Ectodermal cell (in vitro differentiated cells): ENCODE results near the gene NELFB.

Source experiments
- H3K27ac ChIP-seq: 2 replicates; pipeline ENCODE4 v1.7.0; 2013; ENCODE audit warnings: mild to moderate bottlenecking, low read depth, low read length; ENCODE audit not compliant: insufficient read depth, poor library complexity, severe bottlenecking
- H3K27me3 ChIP-seq: 2 replicates; pipeline ENCODE4 v1.7.0; 2013; ENCODE audit warnings: mild to moderate bottlenecking, low read length; ENCODE audit not compliant: insufficient read depth, control insufficient read depth, poor library complexity, severe bottlenecking
- H3K36me3 ChIP-seq: one replicate; pipeline ENCODE4 v1.7.0; 2013; ENCODE audit warnings: low read length; ENCODE audit not compliant: control insufficient read depth, insufficient read depth
- H3K4me1 ChIP-seq: one replicate; pipeline ENCODE4 v1.7.0; 2013; ENCODE audit warnings: low read length; ENCODE audit not compliant: control insufficient read depth, insufficient read depth
- H3K4me3 ChIP-seq: 2 replicates; pipeline ENCODE4 v1.7.0; 2013; ENCODE audit warnings: low read depth, low read length, control low read depth; ENCODE audit not compliant: insufficient read depth
- H3K9me3 ChIP-seq: 2 replicates; pipeline ENCODE4 v1.7.0; 2013; ENCODE audit warnings: mild to moderate bottlenecking, low read length, moderate library complexity; ENCODE audit not compliant: control insufficient read depth
- WGBS, 2 experiments: methylation state at CpG; one replicate each; pipeline ENCODE4 v1.1.7; 2013; ENCODE audit warnings: missing lambda C conversion rate in 2 of 2; 5-methylcytosine and 5-hydroxymethylcytosine counted together

Gene NELFB

GRCh38 chr9:137217276-137218211, 37.6 kb upstream of the NELFB start:
- H3K9me3 ChIP-seq = no peaks in the 10 kb centered on the region
- peaks cover 15% of the 10 kb centered on the region for H3K27me3 ChIP-seq
- H3K27ac ChIP-seq = no peak overlapping the region
- H3K4me1 ChIP-seq = no peaks in the 10 kb centered on the region
- no peak overlapping the region for H3K4me3 ChIP-seq
- peaks cover 10% of the 10 kb centered on the region for H3K36me3 ChIP-seq
- WGBS, 2 experiments = 61 to 62% methylated on average over 36 of the region's 36 CpGs

DNA sequence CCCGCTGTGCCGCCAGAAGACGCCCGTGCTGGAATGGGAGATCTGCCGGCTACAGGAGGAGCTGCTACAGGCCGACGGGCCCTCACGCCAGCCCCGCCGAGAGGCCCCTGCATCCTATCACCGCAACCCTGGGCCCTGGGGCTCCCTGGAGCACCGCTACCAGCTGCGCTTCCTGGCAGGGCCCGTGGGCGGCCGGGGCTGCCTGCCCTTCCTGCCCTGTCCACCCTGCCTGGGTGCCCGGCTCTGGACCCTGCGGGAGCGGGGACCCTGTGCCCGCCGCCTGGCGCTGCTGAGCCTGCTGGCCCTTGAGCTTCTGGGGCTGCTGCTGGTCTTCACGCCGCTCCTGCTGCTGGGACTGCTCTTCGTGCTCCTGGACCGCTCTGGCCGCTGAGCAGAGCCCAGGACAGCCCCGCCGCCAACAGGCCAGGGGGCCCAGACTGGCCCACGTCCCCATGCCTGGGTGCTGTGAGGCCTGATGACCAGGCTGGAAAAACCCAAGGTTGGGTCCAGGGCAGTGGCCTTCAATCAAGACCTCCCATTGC, 36.8 kb upstream of the NELFB start:
- peaks cover 10% of the 10 kb centered on the region for H3K36me3 ChIP-seq
- H3K27ac ChIP-seq = no peak overlapping the region
- H3K27me3 ChIP-seq = peaks cover 22% of the 10 kb centered on the region
- WGBS, 2 experiments = 95 to 96% methylated on average over 30 of the region's 30 CpGs
- no peaks in the 10 kb centered on the region for H3K9me3 ChIP-seq
- H3K4me1 ChIP-seq = no peaks in the 10 kb centered on the region
- no peak overlapping the region for H3K4me3 ChIP-seq

DNA sequence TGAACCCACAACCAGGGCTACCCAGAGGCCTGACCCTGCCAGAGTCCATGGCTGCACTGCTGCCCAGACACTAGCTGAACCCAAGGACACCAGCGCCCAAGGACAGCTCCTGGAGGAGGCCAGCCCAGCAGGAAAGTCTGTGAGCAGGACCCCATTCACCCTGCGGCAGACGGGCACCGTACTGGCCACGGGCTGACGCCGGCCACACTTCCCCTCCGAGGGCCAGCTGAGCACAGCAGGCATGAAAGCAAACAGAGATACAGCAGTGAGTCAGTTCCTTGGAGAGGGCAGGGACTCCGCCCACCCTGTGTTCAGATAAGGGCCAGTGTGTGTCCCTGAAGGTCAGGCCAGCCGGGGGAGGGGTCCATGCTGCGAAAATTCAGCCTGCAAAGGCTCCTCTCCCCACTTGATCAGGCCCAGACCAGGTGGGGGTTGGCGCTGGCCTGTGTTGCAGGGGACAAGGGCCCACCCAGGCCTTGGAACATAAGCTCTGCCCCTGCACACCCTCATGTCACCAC, 36.3 kb upstream of the NELFB start:
- H3K9me3 ChIP-seq = no peaks in the 10 kb centered on the region
- H3K4me1 ChIP-seq = no peaks in the 10 kb centered on the region
- H3K4me3 ChIP-seq = no peak overlapping the region
- 71 to 82% methylated on average over 12 of the region's 12 CpGs for WGBS, 2 experiments
- no peak overlapping the region for H3K27ac ChIP-seq
- peaks cover 10% of the 10 kb centered on the region for H3K36me3 ChIP-seq
- peaks cover 22% of the 10 kb centered on the region for H3K27me3 ChIP-seq

DNA sequence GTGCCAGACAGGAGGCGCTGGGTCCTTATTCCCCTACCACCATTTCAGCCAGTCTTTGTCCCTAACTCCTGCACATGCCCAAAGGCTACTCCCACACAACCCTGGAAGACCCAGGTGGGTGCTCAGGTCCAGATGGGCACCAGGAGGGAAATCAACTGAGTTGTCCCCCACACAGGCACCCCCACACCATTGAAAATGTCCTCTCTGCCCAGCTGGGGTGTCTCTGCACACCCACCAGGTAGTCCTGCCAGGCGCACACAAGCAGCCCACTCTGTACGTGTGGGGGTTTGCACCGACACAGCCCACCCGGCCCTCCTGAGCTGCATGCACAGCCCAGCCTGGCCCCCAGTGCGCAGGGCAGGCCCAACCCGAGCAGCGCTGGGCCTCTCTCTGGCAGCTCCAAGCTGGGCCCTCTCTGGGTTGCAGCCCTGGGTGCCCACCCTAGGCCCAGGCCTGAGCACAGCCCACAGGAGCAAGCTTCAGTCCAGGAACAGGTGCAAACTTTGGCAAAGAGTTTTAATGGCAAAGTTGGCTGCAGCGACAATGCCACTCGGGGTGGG, 35.3 kb upstream of the NELFB start:
- H3K4me1 ChIP-seq = no peaks in the 10 kb centered on the region
- peaks cover 22% of the 10 kb centered on the region for H3K27me3 ChIP-seq
- peaks cover 5% of the 10 kb centered on the region for H3K36me3 ChIP-seq
- H3K4me3 ChIP-seq = no peak overlapping the region
- H3K9me3 ChIP-seq = no peaks in the 10 kb centered on the region
- no peak overlapping the region for H3K27ac ChIP-seq
- 95 to 96% methylated on average over 10 of the region's 10 CpGs for WGBS, 2 experiments

DNA sequence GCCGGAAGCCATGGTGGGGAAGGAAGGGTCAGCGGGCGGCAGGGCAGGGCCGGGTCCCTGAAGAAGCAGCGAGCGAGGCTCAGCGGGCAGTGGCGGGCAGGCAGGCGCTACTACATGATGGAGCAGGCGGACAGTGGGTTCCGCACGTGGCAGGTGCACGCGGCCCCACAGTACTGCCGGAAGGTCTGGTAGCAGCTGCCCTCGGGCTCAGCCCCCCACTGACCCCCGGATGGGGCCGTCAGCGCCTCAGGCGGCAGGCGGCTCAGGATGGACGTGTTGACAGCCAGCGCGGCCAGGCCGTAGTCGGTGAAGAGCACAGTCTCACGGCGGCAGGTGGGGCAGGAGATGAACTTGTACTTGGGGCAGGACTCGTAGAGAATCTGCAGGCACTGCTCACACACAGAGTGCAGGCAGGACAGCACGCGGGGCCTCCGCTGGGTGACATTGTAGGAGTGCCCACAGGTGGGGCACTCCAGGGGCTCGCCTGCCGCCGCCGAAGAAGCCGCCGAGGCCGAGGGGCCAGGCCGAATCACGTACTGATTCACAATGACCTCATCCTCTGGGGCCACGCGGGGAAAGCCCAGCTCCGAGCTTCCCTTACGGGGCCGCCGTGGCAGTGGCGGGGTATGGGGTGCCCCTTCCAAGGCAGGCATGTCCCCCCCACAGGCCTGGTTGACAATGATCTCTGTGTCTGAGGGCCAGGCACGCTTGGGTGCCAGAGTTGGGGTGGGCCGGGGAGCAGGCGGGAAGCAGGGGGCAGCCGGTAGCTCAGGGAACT, 34.6 kb upstream of the NELFB start:
- H3K4me1 ChIP-seq = no peaks in the 10 kb centered on the region
- H3K27ac ChIP-seq = no peak overlapping the region
- peaks cover 1% of the 10 kb centered on the region for H3K36me3 ChIP-seq
- H3K9me3 ChIP-seq = no peaks in the 10 kb centered on the region
- H3K27me3 ChIP-seq = peaks cover 22% of the 10 kb centered on the region
- H3K4me3 ChIP-seq = no peak overlapping the region
- 93% methylated on average over 52 of the region's 52 CpGs for WGBS, 2 experiments

DNA sequence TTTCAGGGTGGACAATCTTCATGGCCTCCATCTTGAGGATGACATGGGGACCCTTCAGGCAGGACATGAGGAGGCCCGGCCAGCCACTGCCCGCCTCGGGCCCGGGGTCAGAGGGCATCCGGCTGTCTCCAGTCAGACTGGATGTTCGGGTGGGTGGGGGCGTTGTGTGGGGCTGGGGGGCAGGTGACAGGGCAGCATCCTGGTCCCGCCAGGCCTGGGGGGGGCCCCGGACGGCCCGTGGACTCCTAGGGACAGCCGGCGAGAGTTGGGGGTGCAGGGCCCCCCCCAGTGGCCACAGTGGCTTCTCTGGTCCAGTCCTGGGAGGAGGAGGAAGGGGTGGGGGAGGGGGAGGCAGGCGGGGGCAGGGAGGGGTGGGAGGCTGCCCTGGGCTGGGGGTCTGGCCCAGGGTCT, 34.0 kb upstream of the NELFB start:
- H3K4me1 ChIP-seq = no peaks in the 10 kb centered on the region
- 82 to 85% methylated on average over 13 to 14 of the region's 14 CpGs for WGBS, 2 experiments
- no peaks in the 10 kb centered on the region for H3K9me3 ChIP-seq
- H3K27me3 ChIP-seq = peaks cover 22% of the 10 kb centered on the region
- no peaks in the 10 kb centered on the region for H3K36me3 ChIP-seq
- H3K27ac ChIP-seq = no peak overlapping the region
- no peak overlapping the region for H3K4me3 ChIP-seq

DNA sequence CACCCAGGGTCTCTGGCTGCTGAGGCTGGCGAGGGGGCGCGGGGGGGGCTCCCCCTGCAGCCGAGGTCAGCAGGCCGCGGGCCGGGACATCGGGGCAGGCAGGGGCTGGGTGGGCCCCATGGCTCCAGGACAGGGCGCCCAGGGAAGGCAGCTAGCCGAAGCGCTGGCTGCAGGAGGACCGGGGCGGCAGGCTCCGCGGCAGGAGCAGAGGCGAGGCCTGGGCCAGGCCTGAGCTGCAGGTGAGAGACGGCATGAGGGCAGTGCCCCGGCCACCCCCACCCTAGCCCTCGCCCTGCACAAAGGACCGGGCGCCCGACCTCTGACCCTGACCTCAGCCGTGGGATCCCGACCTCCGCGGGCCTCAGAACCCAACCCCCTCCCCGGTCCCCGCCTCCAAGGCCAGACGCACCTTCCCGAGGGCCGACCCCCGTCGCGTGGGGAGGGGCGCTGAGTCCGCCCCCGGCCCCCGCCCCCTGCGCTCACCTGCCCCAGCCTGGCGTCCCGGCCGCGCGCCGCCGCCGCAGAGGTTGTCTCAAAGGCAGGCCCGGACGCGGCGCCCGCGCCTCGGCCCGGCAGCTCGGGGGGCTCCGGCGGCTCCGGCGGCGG, 33.5 kb upstream of the NELFB start:
- H3K4me3 ChIP-seq = peak overlapping the region; percentile 29
- no peaks in the 10 kb centered on the region for H3K36me3 ChIP-seq
- H3K27ac ChIP-seq = no peak overlapping the region
- H3K4me1 ChIP-seq = no peaks in the 10 kb centered on the region
- peaks cover 22% of the 10 kb centered on the region for H3K27me3 ChIP-seq
- no peaks in the 10 kb centered on the region for H3K9me3 ChIP-seq
- WGBS, 2 experiments = 5% methylated on average over 61 of the region's 61 CpGs

DNA sequence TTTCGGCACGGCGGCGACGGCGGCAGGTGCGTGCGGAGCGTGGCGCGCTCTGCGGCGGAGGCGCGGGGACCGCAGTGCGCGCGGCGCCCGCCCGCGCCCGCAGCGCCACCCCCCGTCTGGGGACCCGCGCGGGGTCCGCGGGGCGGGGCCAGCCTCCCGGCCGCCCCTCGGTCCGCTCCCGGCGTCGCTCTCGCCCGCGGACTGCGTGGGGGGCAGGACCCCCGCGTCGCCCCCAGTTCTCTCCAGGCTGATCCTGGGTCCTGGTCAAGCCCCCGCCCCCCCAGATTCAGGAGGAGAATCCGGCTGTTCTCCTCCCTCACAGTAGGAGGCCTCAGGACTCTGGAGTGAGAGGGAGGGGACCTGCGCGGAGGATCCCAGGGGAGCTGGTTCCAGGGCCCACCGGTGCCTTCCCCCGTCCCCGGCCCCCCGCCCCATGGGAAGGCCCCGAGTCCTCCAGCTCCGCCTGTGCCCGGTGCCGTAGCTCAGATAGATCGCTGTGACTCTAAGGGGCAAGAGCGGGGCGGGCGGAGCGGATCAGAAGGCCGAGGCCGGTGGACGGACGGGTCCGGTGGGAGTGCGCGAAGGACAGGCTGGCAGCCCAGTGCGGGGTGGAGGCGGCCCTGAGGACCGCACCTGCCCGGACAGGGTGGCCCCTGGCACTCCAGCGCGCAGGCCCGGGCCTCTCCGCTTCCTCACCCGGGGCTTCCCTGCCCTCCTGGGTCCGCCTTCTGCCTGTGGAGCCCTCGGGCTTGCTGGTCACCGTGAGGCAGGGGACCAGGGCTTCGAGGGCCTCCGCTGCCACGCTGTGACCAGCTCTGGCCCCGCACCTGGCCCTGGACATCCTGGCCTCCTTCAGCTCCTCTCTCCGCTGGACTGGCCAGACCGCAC, 32.7 kb upstream of the NELFB start, which contains the start of gene RNF208:
TSS of gene RNF208 (minus strand) at position 51 of the 888 bp plus-strand sequence. CDS start 1,028 bp downstream, outside the sequence.
- peak within 1 kb of the TSS; percentile 86 for H3K4me3 ChIP-seq
- WGBS, 2 experiments = 7 to 8% methylated on average over 88 of the region's 88 CpGs
- no peaks in the 10 kb centered on the region for H3K36me3 ChIP-seq
- H3K4me1 ChIP-seq = no peaks in the 10 kb centered on the region
- no peaks in the 10 kb centered on the region for H3K9me3 ChIP-seq
- H3K27me3 ChIP-seq = peaks cover 22% of the 10 kb centered on the region
- no peak within 1 kb of the TSS for H3K27ac ChIP-seq
